ACC112 (cell line): ENCODE measurements around the gene XKR7.
"Not testable (repeated sequence)": the region's sequence is repeated elsewhere in the genome, so short reads cannot be mapped to it uniquely, and the experiment has no call there.

ENCODE experiments used
- H2AFZ ChIP-seq: fragments of 200-600 bp; sonication (generic); one replicate; pipeline ENCODE4 v1.6.0; 2017; ENCODE audit warnings: antibody characterized with exemption, low read length; ENCODE audit not compliant: unreplicated experiment
- H3K27ac ChIP-seq: fragments of 200-600 bp; sonication (generic); 2 replicates; pipeline ENCODE4 v1.5.1; 2014; ENCODE audit warnings: low read depth, mild to moderate bottlenecking, antibody characterized with exemption, low read length, moderate library complexity
- H3K27me3 ChIP-seq: fragments of 200-600 bp; sonication (generic); 2 replicates; pipeline ENCODE4 v1.6.1; 2014; ENCODE audit warnings: mild to moderate bottlenecking, antibody characterized with exemption, low read length, moderate library complexity, mixed read lengths; ENCODE audit not compliant: insufficient read depth
- H3K36me3 ChIP-seq: fragments of 200-600 bp; sonication (generic); 2 replicates; pipeline ENCODE4 v1.6.1; 2016; ENCODE audit warnings: mild to moderate bottlenecking, antibody characterized with exemption, low read length, moderate library complexity, mixed read lengths; ENCODE audit not compliant: insufficient read depth
- H3K4me1 ChIP-seq: fragments of 200-600 bp; sonication (generic); one replicate; pipeline ENCODE4 v1.6.1; 2016; ENCODE audit warnings: low read length, mixed read lengths; ENCODE audit not compliant: insufficient read depth, unreplicated experiment, control insufficient read depth
- H3K4me3 ChIP-seq: fragments of 200-600 bp; sonication (generic); 2 replicates; pipeline ENCODE4 v1.5.1; 2014; ENCODE audit warnings: mild to moderate bottlenecking, low read depth, low read length
- H3K79me2 ChIP-seq: fragments of 200-600 bp; sonication (generic); one replicate; pipeline ENCODE4 v1.6.0; 2016; ENCODE audit warnings: low read length; ENCODE audit not compliant: control insufficient read depth, unreplicated experiment, insufficient read depth

The XKR7 gene, protein sequence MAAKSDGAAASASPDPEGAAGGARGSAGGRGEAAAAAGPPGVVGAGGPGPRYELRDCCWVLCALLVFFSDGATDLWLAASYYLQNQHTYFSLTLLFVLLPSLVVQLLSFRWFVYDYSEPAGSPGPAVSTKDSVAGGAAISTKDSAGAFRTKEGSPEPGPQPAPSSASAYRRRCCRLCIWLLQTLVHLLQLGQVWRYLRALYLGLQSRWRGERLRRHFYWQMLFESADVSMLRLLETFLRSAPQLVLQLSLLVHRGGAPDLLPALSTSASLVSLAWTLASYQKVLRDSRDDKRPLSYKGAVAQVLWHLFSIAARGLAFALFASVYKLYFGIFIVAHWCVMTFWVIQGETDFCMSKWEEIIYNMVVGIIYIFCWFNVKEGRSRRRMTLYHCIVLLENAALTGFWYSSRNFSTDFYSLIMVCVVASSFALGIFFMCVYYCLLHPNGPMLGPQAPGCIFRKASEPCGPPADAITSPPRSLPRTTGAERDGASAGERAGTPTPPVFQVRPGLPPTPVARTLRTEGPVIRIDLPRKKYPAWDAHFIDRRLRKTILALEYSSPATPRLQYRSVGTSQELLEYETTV

DNA sequence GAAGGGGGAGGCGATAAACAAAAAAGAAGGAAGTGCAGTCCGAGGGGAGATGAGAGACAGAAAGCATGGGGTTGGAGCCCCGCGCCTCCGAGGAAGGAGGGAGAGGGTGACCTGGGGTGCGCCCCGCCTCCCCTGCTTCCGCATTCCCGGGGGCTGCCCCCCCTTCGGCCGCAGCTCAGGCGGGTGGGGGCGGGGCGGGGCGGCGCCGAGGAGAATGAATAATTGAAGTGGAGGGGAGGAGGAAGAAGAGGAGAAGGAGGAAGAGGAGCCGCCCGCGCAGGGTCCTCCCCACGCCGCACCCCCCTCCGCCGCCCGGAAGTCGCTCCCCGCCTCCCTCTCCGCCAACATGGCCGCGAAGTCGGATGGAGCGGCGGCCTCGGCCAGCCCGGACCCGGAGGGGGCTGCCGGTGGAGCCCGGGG lies at the start of gene XKR7:
XKR7 (plus strand) TSS at position 322 of the 420 bp plus-strand sequence; CDS start at position 347, 25 bp downstream.
- H3K4me3 ChIP-seq: no peak within 1 kb of the TSS
- H3K36me3 ChIP-seq: no peaks in the 10 kb centered on the region
- H2AFZ ChIP-seq: no peak within 1 kb of the TSS
- peaks cover 86% of the 10 kb centered on the region for H3K27me3 ChIP-seq
- no peaks in the 10 kb centered on the region for H3K4me1 ChIP-seq
- no peaks in the 10 kb centered on the region for H3K79me2 ChIP-seq
- H3K27ac ChIP-seq: no peak within 1 kb of the TSS

DNA sequence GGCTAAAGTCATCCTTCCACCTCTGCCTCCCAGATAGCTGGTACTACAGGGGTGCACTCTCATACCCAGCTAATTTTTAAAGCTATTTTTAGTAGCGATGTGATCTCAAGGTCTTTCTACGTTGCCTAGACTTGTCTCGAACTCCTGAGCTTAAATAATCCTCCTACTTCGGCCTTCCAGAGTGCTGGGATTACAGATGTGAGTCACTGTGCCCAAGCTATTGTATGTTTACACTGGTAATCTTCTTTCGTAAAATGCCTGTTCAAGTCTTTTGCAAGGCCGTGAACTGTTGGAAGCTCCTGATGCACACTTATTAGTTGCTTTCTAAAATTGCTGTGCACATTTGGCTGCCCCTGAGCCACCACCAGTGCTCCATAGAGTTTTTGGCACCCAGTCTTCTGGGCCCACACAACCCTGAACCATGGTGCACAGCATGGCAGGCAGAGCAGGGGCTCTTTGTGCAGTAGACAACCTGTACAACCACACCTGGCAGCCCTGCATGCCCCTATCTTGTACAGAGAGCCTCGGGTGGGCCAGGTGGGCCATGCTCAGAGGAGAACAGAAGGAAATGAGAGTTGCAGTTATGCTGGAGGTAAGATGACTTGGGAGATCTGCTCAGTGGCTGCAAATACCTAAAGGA lies 49.4 kb upstream of the XKR7 start:
- Histone ChIP-seq H3K79me2 (no peaks in the 10 kb centered on the region), H3K27ac (no peak overlapping the region), H3K4me1 (no peaks in the 10 kb centered on the region), H3K36me3 (no peaks in the 10 kb centered on the region), H3K27me3 (peaks cover 40% of the 10 kb centered on the region), H2AFZ (no peak overlapping the region), H3K4me3 (no peak overlapping the region)

DNA sequence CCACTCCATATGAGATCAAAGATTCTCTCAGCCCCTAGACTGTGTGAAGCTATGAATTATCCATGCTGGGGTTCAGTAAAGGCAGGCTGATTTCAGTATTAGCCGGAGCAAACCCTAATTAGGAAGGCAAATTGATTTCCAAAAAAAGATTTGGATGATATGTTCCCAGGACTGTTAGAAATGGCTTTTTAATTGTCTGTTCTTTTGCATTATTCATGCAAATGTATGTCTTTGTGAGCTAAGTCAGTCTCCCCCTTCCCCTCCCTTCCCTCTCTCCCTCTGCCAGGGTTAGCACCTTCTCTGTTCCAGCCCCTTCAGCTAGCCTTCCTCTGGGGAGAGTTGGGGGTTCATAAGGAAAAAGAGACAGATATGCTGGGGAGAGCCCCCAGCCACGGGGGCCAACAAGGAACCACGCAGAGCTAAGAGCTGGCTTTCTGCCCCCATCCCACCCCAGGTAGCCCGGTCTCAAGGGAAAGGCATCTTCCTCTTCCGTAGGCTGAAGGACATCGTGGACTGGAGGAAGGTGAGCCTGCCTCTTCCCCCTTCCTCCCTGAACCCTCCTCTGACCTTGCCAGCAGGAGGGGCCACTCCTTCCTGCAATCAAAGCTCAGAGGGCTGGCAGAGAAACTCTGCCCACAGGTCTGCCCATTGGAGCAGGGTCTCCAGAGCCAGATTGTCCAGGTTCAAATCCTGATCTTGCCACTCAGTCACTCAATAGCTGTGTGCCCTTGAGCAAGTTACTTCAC lies 48.4 kb upstream of the XKR7 start:
- H3K4me1 ChIP-seq: no peaks in the 10 kb centered on the region
- no peak overlapping the region for H3K27ac ChIP-seq
- no peaks in the 10 kb centered on the region for H3K79me2 ChIP-seq
- H2AFZ ChIP-seq: no peak overlapping the region
- H3K36me3 ChIP-seq: no peaks in the 10 kb centered on the region
- H3K27me3 ChIP-seq: peaks cover 40% of the 10 kb centered on the region
- no peak overlapping the region for H3K4me3 ChIP-seq

DNA sequence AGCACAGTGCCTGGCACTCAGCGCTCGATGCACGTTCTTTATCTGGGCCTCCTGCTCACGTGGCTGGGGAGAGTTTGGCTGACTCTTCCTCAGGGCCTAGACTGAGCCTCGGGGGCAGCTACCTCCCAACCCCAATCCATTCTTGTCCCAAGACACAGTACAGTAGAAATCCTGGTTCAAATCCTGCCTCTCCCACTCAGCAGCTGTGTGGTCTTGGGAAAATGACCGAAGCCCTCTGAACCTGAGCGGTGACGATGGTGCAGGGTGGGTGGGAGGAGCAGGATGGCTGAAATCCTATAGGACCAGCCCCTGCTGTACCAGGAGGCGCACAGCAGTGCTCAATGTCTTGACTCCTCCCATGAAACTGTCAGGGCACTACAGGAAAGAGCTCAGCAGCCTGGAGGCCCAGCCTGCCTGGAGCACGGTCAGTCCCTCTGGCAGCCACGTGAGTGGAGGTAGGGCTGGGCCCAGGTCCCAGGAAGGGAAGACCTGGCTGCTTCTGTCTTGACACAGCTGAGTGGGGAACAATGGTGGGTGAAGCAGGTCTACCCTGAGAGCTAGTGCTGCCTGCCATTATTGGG lies 47.6 kb upstream of the XKR7 start:
- peaks cover 44% of the 10 kb centered on the region for H3K27me3 ChIP-seq
- no peaks in the 10 kb centered on the region for H3K36me3 ChIP-seq
- H3K79me2 ChIP-seq: no peaks in the 10 kb centered on the region
- H2AFZ ChIP-seq: no peak overlapping the region
- H3K4me3 ChIP-seq: no peak overlapping the region
- no peak overlapping the region for H3K27ac ChIP-seq
- H3K4me1 ChIP-seq: no peaks in the 10 kb centered on the region

DNA sequence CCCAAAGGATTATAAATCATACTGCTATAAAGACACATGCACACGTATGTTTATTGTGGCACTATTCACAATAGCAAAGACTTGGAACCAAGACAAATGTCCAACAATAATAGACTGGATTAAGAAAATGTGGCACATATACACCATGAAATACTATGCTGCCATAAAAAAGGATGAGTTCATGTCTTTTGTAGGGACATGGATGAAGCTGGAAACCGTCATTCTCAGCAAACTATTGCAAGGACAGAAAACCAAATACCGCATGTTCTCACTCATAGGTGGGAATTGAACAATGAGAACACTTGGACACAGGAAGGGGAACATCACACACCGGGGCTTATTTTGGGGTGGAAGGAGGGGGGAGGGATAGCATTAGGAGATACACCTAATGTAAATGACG lies 46.5 kb upstream of the XKR7 start:
- peaks cover 55% of the 10 kb centered on the region for H3K27me3 ChIP-seq
- not testable (repeated sequence) for H3K79me2 ChIP-seq, H3K4me1 ChIP-seq, H2AFZ ChIP-seq, H3K36me3 ChIP-seq, H3K27ac ChIP-seq, H3K4me3 ChIP-seq

DNA sequence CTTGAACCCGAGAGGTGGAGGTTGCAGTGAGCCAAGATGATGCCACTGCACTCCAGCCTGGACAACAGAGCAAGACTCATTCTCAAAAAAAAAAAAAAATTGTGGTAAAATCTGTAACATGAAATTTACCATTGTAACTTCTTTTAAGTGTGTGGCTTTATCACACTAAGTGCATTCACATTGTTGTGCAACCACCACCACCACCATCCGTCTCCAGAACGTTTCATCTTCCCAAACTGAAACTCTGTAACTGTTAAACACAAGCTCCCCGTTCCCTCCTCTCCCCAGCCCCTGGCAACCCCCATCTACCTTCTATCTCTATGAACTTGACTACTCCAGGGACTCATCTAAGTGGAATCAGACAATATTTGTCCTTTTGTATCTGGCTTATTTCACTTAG lies 45.8 kb upstream of the XKR7 start:
- no peaks in the 10 kb centered on the region for H3K79me2 ChIP-seq
- no peaks in the 10 kb centered on the region for H3K36me3 ChIP-seq
- H3K27ac ChIP-seq: no peak overlapping the region
- no peak overlapping the region for H3K4me3 ChIP-seq
- H3K27me3 ChIP-seq: peaks cover 53% of the 10 kb centered on the region
- H3K4me1 ChIP-seq: no peaks in the 10 kb centered on the region
- H2AFZ ChIP-seq: no peak overlapping the region

DNA sequence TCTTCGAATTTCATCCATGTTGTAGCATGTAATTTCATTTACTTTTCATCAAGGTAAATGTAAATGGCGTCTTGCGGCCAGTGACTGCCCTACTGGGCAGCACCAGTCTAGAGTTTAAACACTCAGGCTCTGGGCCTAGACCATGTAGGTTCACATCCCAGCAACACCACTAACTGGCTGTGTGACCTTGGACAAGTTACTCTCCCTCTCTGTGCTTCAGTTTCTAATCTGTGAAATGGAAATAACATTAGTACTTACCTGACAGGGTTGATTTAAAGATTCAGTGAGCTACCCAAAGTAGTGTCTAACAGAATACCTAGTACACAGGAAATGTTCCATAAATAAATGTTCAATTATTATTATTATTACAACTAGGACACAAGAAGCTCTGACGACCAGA lies 45.4 kb upstream of the XKR7 start:
- H3K4me1 ChIP-seq: no peaks in the 10 kb centered on the region
- H3K27ac ChIP-seq: no peak overlapping the region
- H3K4me3 ChIP-seq: no peak overlapping the region
- H3K36me3 ChIP-seq: no peaks in the 10 kb centered on the region
- peaks cover 50% of the 10 kb centered on the region for H3K27me3 ChIP-seq
- H3K79me2 ChIP-seq: no peaks in the 10 kb centered on the region
- H2AFZ ChIP-seq: no peak overlapping the region

DNA sequence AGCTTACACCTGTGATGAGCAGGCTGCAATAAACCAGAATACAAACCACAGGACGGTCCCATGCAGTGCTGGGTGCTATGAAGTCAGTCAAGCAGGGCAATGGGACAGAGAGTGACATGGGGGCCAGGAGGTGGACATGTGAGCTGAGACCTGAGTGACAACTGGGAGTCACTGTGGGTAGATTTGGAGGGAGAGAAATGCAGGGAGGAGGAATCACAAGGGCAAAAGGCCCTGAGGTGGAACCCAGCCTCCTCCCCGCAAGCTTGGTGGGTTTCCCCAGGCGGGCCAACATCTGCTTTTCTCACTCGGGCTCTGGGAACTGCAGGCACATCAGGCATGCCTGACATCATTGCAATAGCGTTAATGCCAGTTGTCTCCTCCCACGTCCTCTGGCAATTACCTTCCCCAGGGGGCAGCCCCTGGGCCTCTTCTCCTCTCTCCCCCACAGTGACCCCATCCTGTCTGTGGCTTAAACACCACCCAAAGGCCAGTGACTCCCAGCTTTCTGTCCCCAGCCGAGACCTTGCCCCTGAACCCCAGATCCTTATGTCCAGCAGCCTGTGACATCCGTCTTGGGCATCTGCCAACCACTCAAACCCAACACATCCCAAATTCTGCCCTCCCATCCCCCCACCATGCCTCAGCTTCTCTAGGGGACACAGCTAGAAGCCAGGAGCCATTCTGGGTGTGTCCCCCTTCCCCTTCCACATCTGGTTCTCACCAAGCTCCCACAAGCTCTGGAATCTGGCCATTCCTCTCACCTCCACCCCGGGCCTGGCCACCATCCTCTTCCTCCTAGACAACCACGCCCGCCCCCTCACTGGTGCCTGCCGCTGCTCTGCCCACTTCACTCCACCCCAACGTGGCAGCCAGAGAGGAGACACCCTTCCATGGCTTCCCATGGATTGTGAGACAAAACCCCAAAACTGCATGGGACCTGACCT lies 44.3 kb upstream of the XKR7 start:
- H3K4me3 ChIP-seq: no peak overlapping the region
- H3K27ac ChIP-seq: no peak overlapping the region
- H2AFZ ChIP-seq: no peak overlapping the region
- peaks cover 50% of the 10 kb centered on the region for H3K27me3 ChIP-seq
- H3K4me1 ChIP-seq: no peaks in the 10 kb centered on the region
- no peaks in the 10 kb centered on the region for H3K36me3 ChIP-seq
- H3K79me2 ChIP-seq: no peaks in the 10 kb centered on the region

DNA sequence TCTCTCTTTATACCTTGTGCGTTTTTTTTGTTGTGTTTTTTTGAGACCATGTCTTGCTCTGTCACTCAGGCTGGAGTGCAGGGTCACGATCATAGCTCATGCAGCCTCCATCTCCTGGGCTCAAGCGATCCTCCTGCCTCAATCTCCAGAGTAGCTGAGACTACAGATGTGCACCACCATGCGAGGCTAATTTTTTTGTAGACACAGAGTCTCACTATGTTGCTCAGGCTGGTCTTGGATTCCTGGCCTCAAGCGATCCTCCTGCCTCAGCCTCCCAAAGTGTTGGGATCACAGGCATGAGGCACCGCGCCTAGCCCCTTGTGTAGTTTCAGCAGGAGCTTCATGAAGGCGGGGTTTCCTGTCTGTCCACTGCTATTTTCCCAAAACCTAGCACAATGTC lies 43.4 kb upstream of the XKR7 start:
- H3K79me2 ChIP-seq: no peaks in the 10 kb centered on the region
- peaks cover 43% of the 10 kb centered on the region for H3K27me3 ChIP-seq
- no peaks in the 10 kb centered on the region for H3K36me3 ChIP-seq
- H3K4me1 ChIP-seq: no peaks in the 10 kb centered on the region
- no peak overlapping the region for H2AFZ ChIP-seq
- no peak overlapping the region for H3K27ac ChIP-seq
- H3K4me3 ChIP-seq: no peak overlapping the region
